ENCODE results near the gene LRRC57.

GRCh38 chr15:42591238-42591934 is 42.8 kb upstream of the LRRC57 start:
- peak; percentile 50; the same call in 1 of the 2 replicates for TF ChIP-seq CTCF (conservative IDR thresholded peaks at IDR 0.05)
- TF ChIP-seq EZH2 (IDR thresholded peaks at IDR 0.05; ENCODE audit: low read depth), result no peak
